SU-DHL-6 (cell line): ENCODE results near the gene PRKN.

Experiments used
- H2AFZ ChIP-seq: fragments of 200-600 bp; sonication (generic); 2 replicates; pipeline ENCODE4 v1.6.1; 2014; ENCODE audit warnings: low read depth, mild to moderate bottlenecking, moderate library complexity, mixed read lengths, antibody characterized with exemption, low read length; ENCODE audit not compliant: severe bottlenecking
- H3F3A ChIP-seq: fragments of 200-600 bp; shearing (Covaris generic); 2 replicates; pipeline ENCODE4 v1.6.0; 2016; ENCODE audit warnings: antibody characterized with exemption, mild to moderate bottlenecking; ENCODE audit not compliant: insufficient read depth
- H3K27ac ChIP-seq: fragments of 200-600 bp; sonication (generic); 2 replicates; pipeline ENCODE4 v1.5.1; 2016; ENCODE audit warnings: low read depth, mild to moderate bottlenecking, low read length, moderate library complexity, mixed read lengths
- H3K27me3 ChIP-seq: fragments of 200-600 bp; sonication (generic), shearing (Covaris generic); 2 replicates; pipeline ENCODE4 v1.6.0; 2014; ENCODE audit warnings: mild to moderate bottlenecking, low read length
- H3K36me3 ChIP-seq: fragments of 200-600 bp; sonication (generic); 2 replicates; pipeline ENCODE4 v1.6.1; 2014; ENCODE audit warnings: mild to moderate bottlenecking, low read length, mixed read lengths
- H3K4me2 ChIP-seq: fragments of 300-600, 200-600 bp; shearing (Covaris generic), sonication (generic); 2 replicates; pipeline ENCODE4 v1.6.0; 2014; ENCODE audit warnings: low read length, low read depth, mild to moderate bottlenecking; ENCODE audit not compliant: poor library complexity, severe bottlenecking
- H3K4me3 ChIP-seq: fragments of 200-600 bp; sonication (generic); 2 replicates; pipeline ENCODE4 v1.5.1; 2014; ENCODE audit warnings: antibody characterized with exemption, low read length, mild to moderate bottlenecking, mixed read lengths; ENCODE audit not compliant: insufficient read depth, poor library complexity, severe bottlenecking
- H3K79me2 ChIP-seq: fragments of 200-600 bp; sonication (generic); 2 replicates; pipeline ENCODE4 v1.6.1; 2014; ENCODE audit warnings: mild to moderate bottlenecking, low read length, moderate library complexity; ENCODE audit not compliant: insufficient read depth
- H3K9ac ChIP-seq: fragments of 200-600 bp; sonication (generic); 2 replicates; pipeline ENCODE4 v1.7.0; 2014; ENCODE audit warnings: mild to moderate bottlenecking, low read length
- H3K9me2 ChIP-seq: fragments of 200-600 bp; sonication (generic); replicated peaks from 2 replicates; pipeline ENCODE4 v1.6.1; 2014; ENCODE audit warnings: low read length; ENCODE audit not compliant: insufficient read depth
- H3K9me3 ChIP-seq: fragments of 200-600 bp; sonication (generic); 2 replicates; pipeline ENCODE4 v1.6.1; 2014; ENCODE audit warnings: low read length, mixed read lengths; ENCODE audit not compliant: insufficient read depth
- H4K20me1 ChIP-seq: fragments of 200-600 bp; sonication (generic); 2 replicates; pipeline ENCODE4 v1.6.1; 2014; ENCODE audit warnings: low read depth, mild to moderate bottlenecking, antibody characterized with exemption, low read length, moderate library complexity, mixed read lengths
- CTCF ChIP-seq: fragments of 200-600 bp; sonication (generic); IDR thresholded peaks from one replicate; pipeline ENCODE4 v1.5.1; 2017; ENCODE audit warnings: antibody characterized with exemption, mild to moderate bottlenecking, low read length, moderate library complexity; ENCODE audit not compliant: insufficient read depth, poor library complexity, severe bottlenecking
- EZH2phosphoT487 ChIP-seq: fragments of 200-600 bp; sonication (generic), shearing (Covaris generic); conservative IDR thresholded peaks from 2 replicates; pipeline ENCODE4 v1.6.1; 2018; ENCODE audit warnings: mild to moderate bottlenecking, antibody characterized with exemption, low read length, moderate library complexity, mixed read lengths

Gene PRKN

GRCh38 chr6:162124710-162125435 is 602.7 kb downstream of the PRKN start:
- H3K4me2 ChIP-seq: no peak overlapping the region
- TF ChIP-seq EZH2phosphoT487 (no peak), CTCF (no peak)
- H3K9me2 ChIP-seq: no peaks in the 10 kb centered on the region
- H3F3A ChIP-seq: no peaks in the 10 kb centered on the region
- no peak overlapping the region for H3K9ac ChIP-seq
- no peaks in the 10 kb centered on the region for H4K20me1 ChIP-seq
- H3K27ac ChIP-seq: no peak overlapping the region
- H3K4me3 ChIP-seq: no peak overlapping the region
- H3K79me2 ChIP-seq: no peaks in the 10 kb centered on the region
- H3K27me3 ChIP-seq: no peaks in the 10 kb centered on the region
- H3K36me3 ChIP-seq: no peaks in the 10 kb centered on the region
- H3K9me3 ChIP-seq: no peaks in the 10 kb centered on the region
- no peak overlapping the region for H2AFZ ChIP-seq

GRCh38 chr6:162123797-162124196 is 603.8 kb downstream of the PRKN start:
- no peaks in the 10 kb centered on the region for H3F3A ChIP-seq
- no peaks in the 10 kb centered on the region for H3K27me3 ChIP-seq
- no peak overlapping the region for H3K4me3 ChIP-seq
- H3K9me2 ChIP-seq: no peaks in the 10 kb centered on the region
- H3K4me2 ChIP-seq: no peak overlapping the region
- no peak overlapping the region for H3K27ac ChIP-seq
- H3K79me2 ChIP-seq: no peaks in the 10 kb centered on the region
- H2AFZ ChIP-seq: no peak overlapping the region
- H3K9me3 ChIP-seq: no peaks in the 10 kb centered on the region
- TF ChIP-seq CTCF (no peak), EZH2phosphoT487 (no peak)
- H3K9ac ChIP-seq: no peak overlapping the region
- H4K20me1 ChIP-seq: no peaks in the 10 kb centered on the region
- no peaks in the 10 kb centered on the region for H3K36me3 ChIP-seq

GRCh38 chr6:162119341-162119740 is 608.2 kb downstream of the PRKN start:
- Histone ChIP-seq H3K36me3 (no peaks in the 10 kb centered on the region), H3K9ac (no peak overlapping the region), H3K9me2 (no peaks in the 10 kb centered on the region), H3K27ac (no peak overlapping the region), H3K27me3 (no peaks in the 10 kb centered on the region), H3K9me3 (no peaks in the 10 kb centered on the region), H3F3A (no peaks in the 10 kb centered on the region), H4K20me1 (no peaks in the 10 kb centered on the region), H3K79me2 (no peaks in the 10 kb centered on the region), H3K4me2 (no peak overlapping the region), H2AFZ (no peak overlapping the region), H3K4me3 (no peak overlapping the region)
- TF ChIP-seq CTCF (no peak), EZH2phosphoT487 (no peak)
